Fibroblast of lung (primary cell): Measurements from ENCODE around the gene AP4E1. TPM values are rescaled to one million over a fixed set of nuclear protein-coding genes. Genes with fewer than 3 reads are reported as not detected.

Experiments used
- DNase-seq, 2 donors: peaks; one replicate each; pipeline versions ENCODE4 v3.0.0 to v3.0.0-alpha.2; 2010; ENCODE audit warnings: low read depth in 2 of 2
- H2AFZ ChIP-seq: 2 replicates; pipeline ENCODE4 v1.5.1; 2012; ENCODE audit warnings: low read length, control low read depth, inconsistent platforms
- H3K27ac ChIP-seq: 2 replicates; pipeline ENCODE4 v1.5.1; 2011; ENCODE audit warnings: low read length, control low read depth; ENCODE audit not compliant: insufficient read depth
- H3K27me3 ChIP-seq: 2 replicates; pipeline ENCODE4 v1.5.1; 2011; ENCODE audit warnings: mild to moderate bottlenecking, low read length; ENCODE audit not compliant: control insufficient read depth, insufficient read depth
- H3K36me3 ChIP-seq: 2 replicates; pipeline ENCODE4 v1.5.1; 2011; ENCODE audit warnings: low read length; ENCODE audit not compliant: control insufficient read depth, insufficient read depth
- H3K4me1 ChIP-seq: 2 replicates; pipeline ENCODE4 v1.5.1; 2011; ENCODE audit warnings: low read length; ENCODE audit not compliant: control insufficient read depth, insufficient read depth; ENCODE audit errors: extremely low read depth
- H3K4me2 ChIP-seq: 2 replicates; pipeline ENCODE4 v1.5.1; 2011; ENCODE audit warnings: low read length, control low read depth; ENCODE audit not compliant: insufficient read depth; ENCODE audit errors: extremely low read depth
- H3K4me3 ChIP-seq, 4 experiments: fragments of 200-600 bp in 1 of 4; sonication (generic) in 1 of 4; replicated peaks in 1 of 4; 2 replicates each; pipeline ENCODE4 v1.5.1; 2011 to 2016; ENCODE audit warnings: low read length in 4 of 4, low read depth in 3 of 4, mild to moderate bottlenecking in 3 of 4, control low read depth in 2 of 4, inconsistent platforms in 1 of 4, mixed read lengths in 1 of 4; ENCODE audit not compliant: insufficient read depth in 1 of 4; ENCODE audit errors: control extremely low read depth in 1 of 4
- H3K79me2 ChIP-seq: 2 replicates; pipeline ENCODE4 v1.5.1; 2012; ENCODE audit warnings: mild to moderate bottlenecking, low read length, inconsistent platforms; ENCODE audit not compliant: control insufficient read depth, insufficient read depth
- H3K9ac ChIP-seq: 2 replicates; pipeline ENCODE4 v1.5.1; 2011; ENCODE audit warnings: mild to moderate bottlenecking, low read length, control low read depth; ENCODE audit not compliant: insufficient read depth
- H3K9me3 ChIP-seq: 2 replicates; pipeline ENCODE4 v1.5.1; 2012; ENCODE audit warnings: low read depth, low read length; ENCODE audit not compliant: control insufficient read depth, insufficient read depth
- H4K20me1 ChIP-seq: 2 replicates; pipeline ENCODE4 v1.5.1; 2011; ENCODE audit warnings: low read length; ENCODE audit not compliant: control insufficient read depth, insufficient read depth; ENCODE audit errors: extremely low read depth
- EZH2 ChIP-seq: IDR thresholded peaks from 2 replicates; pipeline ENCODE4 v1.5.1; 2012; ENCODE audit warnings: low read length, control low read depth, mild to moderate bottlenecking; ENCODE audit errors: missing control alignments
- polyA plus RNA-seq, 2 donors: library from polyadenylated mRNA; depleted of rRNA in 1 of 2; stranded (reverse) in 1 of 2; unstranded in 1 of 2; fragments of >200 nt; gene quantifications; 2 replicates each; pipeline ENCODE4 v1.2.1, GENCODE V29; 2011 to 2012; ENCODE audit warnings: missing spikeins in 1 of 2
- total RNA-seq: library from RNA; depleted of rRNA; stranded (reverse); fragments of >200 nt; gene quantifications from 2 replicates; pipeline ENCODE4 v1.2.1, GENCODE V29; 2014
- TF ChIP-seq, protein P1 (sequence below), 2 donors: IDR thresholded peaks in 1 of 2; conservative IDR thresholded peaks in 1 of 2; 1 replicate in 1 of 2; 2 replicates in 1 of 2; pipeline ENCODE4 v1.5.1; 2011 to 2012; ENCODE audit warnings: low read length in 2 of 2, control low read depth in 1 of 2, inconsistent platforms in 1 of 2, low read depth in 1 of 2, mild to moderate bottlenecking in 1 of 2

The AP4E1 gene
- total and polyA plus RNA-seq, 2 donors (not counting 1 experiment from before 2014, with no cell fraction given) = 7.3 to 19.7 TPM

DNA sequence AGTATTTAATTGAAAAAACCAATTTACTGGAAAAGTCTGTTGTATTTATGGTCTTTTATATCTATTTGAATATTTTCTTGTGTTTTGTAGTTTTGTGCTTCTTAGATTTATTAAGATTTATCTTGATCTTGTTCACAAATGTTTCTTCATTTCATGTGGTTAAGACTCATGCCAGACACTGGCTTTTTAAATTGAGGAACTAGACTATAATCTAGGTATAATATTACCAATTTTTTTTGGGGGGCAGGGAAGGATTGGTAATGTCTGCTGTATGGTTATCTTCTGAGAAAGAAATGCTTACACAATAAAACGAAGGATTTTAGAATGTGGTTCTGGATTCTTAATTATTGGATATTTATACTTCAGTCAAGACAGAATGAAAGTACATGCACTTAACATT is 24.9 kb downstream of the AP4E1 start:
- H3K9me3 ChIP-seq = no peaks in the 10 kb centered on the region
- H3K79me2 ChIP-seq = no peaks in the 10 kb centered on the region
- H3K4me3 ChIP-seq = no peak overlapping the region
- no peak overlapping the region for H3K27ac ChIP-seq
- TF ChIP-seq, protein P1, sequence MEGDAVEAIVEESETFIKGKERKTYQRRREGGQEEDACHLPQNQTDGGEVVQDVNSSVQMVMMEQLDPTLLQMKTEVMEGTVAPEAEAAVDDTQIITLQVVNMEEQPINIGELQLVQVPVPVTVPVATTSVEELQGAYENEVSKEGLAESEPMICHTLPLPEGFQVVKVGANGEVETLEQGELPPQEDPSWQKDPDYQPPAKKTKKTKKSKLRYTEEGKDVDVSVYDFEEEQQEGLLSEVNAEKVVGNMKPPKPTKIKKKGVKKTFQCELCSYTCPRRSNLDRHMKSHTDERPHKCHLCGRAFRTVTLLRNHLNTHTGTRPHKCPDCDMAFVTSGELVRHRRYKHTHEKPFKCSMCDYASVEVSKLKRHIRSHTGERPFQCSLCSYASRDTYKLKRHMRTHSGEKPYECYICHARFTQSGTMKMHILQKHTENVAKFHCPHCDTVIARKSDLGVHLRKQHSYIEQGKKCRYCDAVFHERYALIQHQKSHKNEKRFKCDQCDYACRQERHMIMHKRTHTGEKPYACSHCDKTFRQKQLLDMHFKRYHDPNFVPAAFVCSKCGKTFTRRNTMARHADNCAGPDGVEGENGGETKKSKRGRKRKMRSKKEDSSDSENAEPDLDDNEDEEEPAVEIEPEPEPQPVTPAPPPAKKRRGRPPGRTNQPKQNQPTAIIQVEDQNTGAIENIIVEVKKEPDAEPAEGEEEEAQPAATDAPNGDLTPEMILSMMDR (conservative IDR thresholded peaks at IDR 0.05 in 1 of 2, IDR thresholded peaks at IDR 0.05 in 1 of 2; ENCODE audit: low read depth in 1 of 2, low read length in 2 of 2) = no peak
- no peak for TF ChIP-seq EZH2
- no peak overlapping the region for H2AFZ ChIP-seq
- H3K4me1 ChIP-seq = no peaks in the 10 kb centered on the region
- H3K36me3 ChIP-seq = peaks cover 1% of the 10 kb centered on the region
- no peaks in the 10 kb centered on the region for H3K27me3 ChIP-seq
- H3K9ac ChIP-seq = no peak overlapping the region
- H4K20me1 ChIP-seq = no peaks in the 10 kb centered on the region
- H3K4me2 ChIP-seq = no peak overlapping the region
- no peak for DNase-seq

DNA sequence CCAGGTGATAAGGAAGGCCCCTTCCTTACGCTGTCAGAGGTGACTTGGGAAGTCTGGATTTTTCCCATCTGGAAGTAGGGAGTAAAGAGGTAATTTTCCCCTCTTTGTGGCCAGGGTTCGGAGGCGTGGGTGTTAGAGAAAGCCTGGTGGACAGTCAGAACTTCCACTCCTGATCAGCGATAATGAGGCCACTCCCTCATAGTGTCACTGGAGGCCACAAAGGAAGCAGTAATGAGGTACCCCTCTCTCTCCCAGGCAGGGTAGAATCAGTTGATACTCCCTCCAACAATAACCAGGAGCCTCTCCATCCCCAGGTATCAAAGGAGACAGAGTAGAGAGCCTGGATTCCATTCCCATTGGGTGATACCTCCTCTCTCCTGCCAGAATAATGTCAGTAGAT is 30.0 kb downstream of the AP4E1 start:
- TF ChIP-seq, protein P1 (conservative IDR thresholded peaks at IDR 0.05 in 1 of 2, IDR thresholded peaks at IDR 0.05 in 1 of 2; ENCODE audit: low read depth in 1 of 2, low read length in 2 of 2) = no peak
- TF ChIP-seq EZH2 = no peak
- H3K4me2 ChIP-seq = no peak overlapping the region
- no peak for DNase-seq

DNA sequence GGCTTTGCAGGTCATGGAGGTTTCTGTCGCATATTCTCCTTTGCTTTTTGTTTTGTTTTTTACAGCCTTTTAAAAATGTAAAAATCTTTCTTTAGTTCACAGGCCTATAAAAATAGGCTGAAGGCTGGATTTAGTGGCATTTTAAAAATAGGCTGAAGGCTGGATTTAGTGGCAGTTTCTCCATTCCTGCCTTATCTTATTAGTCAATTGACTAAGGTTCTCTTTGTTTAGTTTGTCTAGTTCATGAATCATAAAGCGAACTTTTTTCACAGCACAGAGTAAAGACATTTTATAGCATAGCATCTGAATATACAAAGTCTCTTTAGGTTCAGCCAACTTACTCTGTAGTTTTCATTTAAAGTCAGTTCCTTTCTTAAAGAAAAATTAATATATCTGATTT is 31.4 kb downstream of the AP4E1 start:
- Histone ChIP-seq H3K79me2 (no peaks in the 10 kb centered on the region), H3K4me1 (peaks cover 2% of the 10 kb centered on the region), H3K4me3 (no peak overlapping the region), H3K36me3 (peaks cover 2% of the 10 kb centered on the region), H3K27ac (no peak overlapping the region), H3K9me3 (no peaks in the 10 kb centered on the region), H3K27me3 (no peaks in the 10 kb centered on the region), H2AFZ (no peak overlapping the region), H3K9ac (no peak overlapping the region), H3K4me2 (no peak overlapping the region), H4K20me1 (no peaks in the 10 kb centered on the region)
- no peak for TF ChIP-seq EZH2
- TF ChIP-seq, protein P1 (conservative IDR thresholded peaks at IDR 0.05 in 1 of 2, IDR thresholded peaks at IDR 0.05 in 1 of 2; ENCODE audit: low read depth in 1 of 2, low read length in 2 of 2) = no peak
- DNase-seq = peak; percentile 55 to 57

More for the DNA sequence above, 30.0 kb downstream of the AP4E1 start:
- Histone ChIP-seq H3K9ac (no peak overlapping the region), H3K36me3 (peaks cover 2% of the 10 kb centered on the region), H3K79me2 (no peaks in the 10 kb centered on the region), H3K27ac (no peak overlapping the region), H3K4me3 (no peak overlapping the region), H3K4me1 (no peaks in the 10 kb centered on the region), H3K9me3 (no peaks in the 10 kb centered on the region), H2AFZ (no peak overlapping the region), H3K27me3 (no peaks in the 10 kb centered on the region), H4K20me1 (no peaks in the 10 kb centered on the region)
